Nephron progenitor cell (in vitro differentiated cells): Measurements from ENCODE around the gene POMGNT2.

Experiments used
- DNase-seq: peaks from one replicate; pipeline ENCODE4 v3.0.0; 2021
- H3K27ac Mint-ChIP-seq: 2 replicates; pipeline ENCODE4 v1.8.0; 2021; ENCODE audit warnings: mild to moderate bottlenecking, moderate library complexity, mixed read lengths
- H3K27me3 Mint-ChIP-seq: 2 replicates; pipeline ENCODE4 v1.8.0; 2021; ENCODE audit warnings: mild to moderate bottlenecking, low read depth, mixed read lengths; ENCODE audit not compliant: poor library complexity
- H3K36me3 Mint-ChIP-seq: 2 replicates; pipeline ENCODE4 v1.8.0; 2021; ENCODE audit warnings: low read depth, mixed read lengths
- H3K4me1 Mint-ChIP-seq: 2 replicates; pipeline ENCODE4 v1.8.0; 2021; ENCODE audit warnings: mixed read lengths
- H3K4me3 Mint-ChIP-seq: 2 replicates; pipeline ENCODE4 v1.8.0; 2021; ENCODE audit warnings: mild to moderate bottlenecking, moderate library complexity, mixed read lengths
- H3K9me3 Mint-ChIP-seq: 2 replicates; pipeline ENCODE4 v1.8.0; 2021; ENCODE audit warnings: mild to moderate bottlenecking, moderate library complexity, mixed read lengths
- TF ChIP-seq, protein P1 (sequence below): fragments of 200-600 bp; sonication (generic); IDR thresholded peaks from 2 replicates; pipeline ENCODE4 v1.5.0; 2021; ENCODE audit warnings: antibody characterized with exemption

POMGNT2 gene

DNA sequence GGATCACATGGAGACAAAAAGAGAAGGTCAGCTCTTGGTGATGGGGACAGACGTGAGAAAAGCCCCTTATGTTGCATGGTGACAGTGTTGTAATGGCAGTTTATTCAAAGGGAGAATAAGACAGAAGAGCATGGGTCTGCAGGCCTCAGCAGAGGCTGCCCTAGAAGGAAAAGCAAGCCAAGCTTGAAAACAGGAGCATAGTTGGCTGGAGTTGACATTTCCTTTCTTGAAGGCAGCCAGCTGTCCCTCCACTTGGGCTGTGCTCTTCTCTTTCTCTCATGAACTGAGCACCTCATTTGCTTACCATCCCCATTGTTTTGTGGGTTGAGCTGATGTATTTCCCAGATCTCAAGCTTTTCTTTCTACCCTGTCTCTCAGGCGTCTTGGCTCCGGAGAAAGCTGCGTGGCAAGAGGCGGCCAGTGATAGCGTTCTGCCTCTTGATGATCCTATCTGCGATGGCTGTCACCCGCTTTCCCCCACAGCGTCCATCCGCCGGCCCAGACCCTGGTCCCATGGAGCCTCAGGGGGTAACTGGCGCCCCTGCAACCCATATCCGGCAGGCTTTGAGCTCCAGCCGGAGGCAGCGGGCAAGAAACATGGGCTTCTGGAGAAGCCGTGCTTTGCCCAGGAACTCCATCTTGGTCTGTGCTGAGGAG, 73.9 kb downstream of the POMGNT2 start:
- Mint-ChIP-seq H3K4me1 (peaks cover 5% of the 10 kb centered on the region), H3K4me3 (no peak overlapping the region), H3K27ac (no peak overlapping the region), H3K9me3 (no peaks in the 10 kb centered on the region), H3K27me3 (peaks cover 12% of the 10 kb centered on the region), H3K36me3 (no peaks in the 10 kb centered on the region)
- no peak for DNase-seq
- TF ChIP-seq, protein P1, sequence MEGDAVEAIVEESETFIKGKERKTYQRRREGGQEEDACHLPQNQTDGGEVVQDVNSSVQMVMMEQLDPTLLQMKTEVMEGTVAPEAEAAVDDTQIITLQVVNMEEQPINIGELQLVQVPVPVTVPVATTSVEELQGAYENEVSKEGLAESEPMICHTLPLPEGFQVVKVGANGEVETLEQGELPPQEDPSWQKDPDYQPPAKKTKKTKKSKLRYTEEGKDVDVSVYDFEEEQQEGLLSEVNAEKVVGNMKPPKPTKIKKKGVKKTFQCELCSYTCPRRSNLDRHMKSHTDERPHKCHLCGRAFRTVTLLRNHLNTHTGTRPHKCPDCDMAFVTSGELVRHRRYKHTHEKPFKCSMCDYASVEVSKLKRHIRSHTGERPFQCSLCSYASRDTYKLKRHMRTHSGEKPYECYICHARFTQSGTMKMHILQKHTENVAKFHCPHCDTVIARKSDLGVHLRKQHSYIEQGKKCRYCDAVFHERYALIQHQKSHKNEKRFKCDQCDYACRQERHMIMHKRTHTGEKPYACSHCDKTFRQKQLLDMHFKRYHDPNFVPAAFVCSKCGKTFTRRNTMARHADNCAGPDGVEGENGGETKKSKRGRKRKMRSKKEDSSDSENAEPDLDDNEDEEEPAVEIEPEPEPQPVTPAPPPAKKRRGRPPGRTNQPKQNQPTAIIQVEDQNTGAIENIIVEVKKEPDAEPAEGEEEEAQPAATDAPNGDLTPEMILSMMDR = no peak

GRCh38 chr3:43031485-43031884, 74.4 kb downstream of the POMGNT2 start:
- no peak for DNase-seq
- Mint-ChIP-seq H3K27me3 (peaks cover 13% of the 10 kb centered on the region), H3K27ac (no peak overlapping the region), H3K4me3 (no peak overlapping the region), H3K4me1 (peaks cover 5% of the 10 kb centered on the region), H3K36me3 (no peaks in the 10 kb centered on the region), H3K9me3 (no peaks in the 10 kb centered on the region)
- TF ChIP-seq, protein P1 = no peak

DNA sequence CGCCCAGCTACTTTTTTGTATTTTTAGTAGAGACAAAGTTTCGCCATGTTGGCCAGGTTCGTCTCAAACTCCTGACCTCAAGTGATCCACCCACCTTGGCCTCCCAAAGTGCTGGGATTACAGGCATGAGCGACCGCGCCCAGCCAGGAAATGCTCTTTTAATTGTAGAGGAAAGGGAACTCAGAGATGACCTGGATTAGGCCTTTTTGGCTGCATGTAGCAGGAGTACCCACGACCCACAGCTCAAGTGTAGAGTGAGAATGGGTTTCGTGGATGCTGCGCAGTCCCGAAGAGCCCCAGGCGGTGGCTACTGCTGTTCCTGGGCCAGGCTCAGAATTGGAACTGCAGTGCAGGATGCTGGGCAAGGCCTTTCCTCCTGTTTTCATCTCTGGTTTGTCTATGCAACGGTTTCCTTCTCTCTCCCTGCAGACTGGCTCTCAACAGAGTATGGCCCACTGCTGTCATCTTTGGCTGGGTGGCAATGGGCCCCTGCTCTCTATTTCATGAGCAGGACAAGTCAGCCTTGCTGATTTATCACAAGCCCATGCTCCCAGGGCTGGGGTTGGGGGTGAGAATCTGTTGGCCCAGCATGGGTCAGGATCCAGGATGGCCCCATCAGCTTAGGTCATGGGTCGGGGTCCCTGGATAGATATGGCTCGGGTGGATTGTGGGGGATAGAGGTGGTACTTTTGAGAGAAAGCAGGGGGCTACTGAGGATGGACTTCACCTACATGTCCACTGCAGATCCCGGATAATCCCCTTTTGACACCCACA, 75.5 kb downstream of the POMGNT2 start:
- Mint-ChIP-seq H3K36me3 (no peaks in the 10 kb centered on the region), H3K4me1 (peaks cover 5% of the 10 kb centered on the region), H3K4me3 (no peak overlapping the region), H3K27ac (no peak overlapping the region), H3K27me3 (peaks cover 13% of the 10 kb centered on the region), H3K9me3 (no peaks in the 10 kb centered on the region)
- TF ChIP-seq, protein P1 = no peak
- no peak for DNase-seq
